Endothelial cell (in vitro differentiated cells): Measurements from ENCODE around the gene COL9A2. TPM values are rescaled to one million over a fixed set of nuclear protein-coding genes. Genes with fewer than 3 reads are reported as not detected.

ENCODE experiments used
- DNase-seq: peaks from one replicate; pipeline ENCODE4 v3.0.0; 2021; ENCODE audit warnings: low spot score
- H3K27ac Mint-ChIP-seq: one replicate; pipeline ENCODE4 v1.8.0; 2021; ENCODE audit warnings: mixed read lengths, inconsistent platforms; ENCODE audit not compliant: unreplicated experiment
- H3K27me3 Mint-ChIP-seq: one replicate; pipeline ENCODE4 v1.8.0; 2021; ENCODE audit warnings: mild to moderate bottlenecking, moderate library complexity, mixed read lengths, inconsistent platforms; ENCODE audit not compliant: unreplicated experiment
- H3K36me3 Mint-ChIP-seq: one replicate; pipeline ENCODE4 v1.8.0; 2021; ENCODE audit warnings: mild to moderate bottlenecking, low read depth, mixed read lengths, inconsistent platforms; ENCODE audit not compliant: unreplicated experiment
- H3K4me1 Mint-ChIP-seq: one replicate; pipeline ENCODE4 v1.8.0; 2021; ENCODE audit warnings: mild to moderate bottlenecking, mixed read lengths, inconsistent platforms; ENCODE audit not compliant: unreplicated experiment
- H3K4me3 Mint-ChIP-seq: one replicate; pipeline ENCODE4 v1.8.0; 2021; ENCODE audit warnings: mild to moderate bottlenecking, mixed read lengths, inconsistent platforms; ENCODE audit not compliant: unreplicated experiment
- H3K9me3 Mint-ChIP-seq: one replicate; pipeline ENCODE4 v1.8.0; 2021; ENCODE audit warnings: mixed read lengths, inconsistent platforms; ENCODE audit not compliant: unreplicated experiment
- total RNA-seq: library from RNA; stranded (reverse); fragmentation: NEBNext Ultra II Directional; extraction: Animal tissue kit (Norgen Biotek cat#: 25700); gene quantifications from one replicate; pipeline ENCODE4 v1.2.1, GENCODE V29; 2021; ENCODE audit not compliant: unreplicated experiment
- TF ChIP-seq, protein P1 (sequence below): fragments of 200-600 bp; sonication (generic); IDR thresholded peaks from one replicate; pipeline ENCODE4 v1.5.0; 2021; ENCODE audit warnings: antibody characterized with exemption; ENCODE audit not compliant: unreplicated experiment

Gene COL9A2
- total RNA-seq, 1 donor from 2014 or later = 5.4 TPM

DNA sequence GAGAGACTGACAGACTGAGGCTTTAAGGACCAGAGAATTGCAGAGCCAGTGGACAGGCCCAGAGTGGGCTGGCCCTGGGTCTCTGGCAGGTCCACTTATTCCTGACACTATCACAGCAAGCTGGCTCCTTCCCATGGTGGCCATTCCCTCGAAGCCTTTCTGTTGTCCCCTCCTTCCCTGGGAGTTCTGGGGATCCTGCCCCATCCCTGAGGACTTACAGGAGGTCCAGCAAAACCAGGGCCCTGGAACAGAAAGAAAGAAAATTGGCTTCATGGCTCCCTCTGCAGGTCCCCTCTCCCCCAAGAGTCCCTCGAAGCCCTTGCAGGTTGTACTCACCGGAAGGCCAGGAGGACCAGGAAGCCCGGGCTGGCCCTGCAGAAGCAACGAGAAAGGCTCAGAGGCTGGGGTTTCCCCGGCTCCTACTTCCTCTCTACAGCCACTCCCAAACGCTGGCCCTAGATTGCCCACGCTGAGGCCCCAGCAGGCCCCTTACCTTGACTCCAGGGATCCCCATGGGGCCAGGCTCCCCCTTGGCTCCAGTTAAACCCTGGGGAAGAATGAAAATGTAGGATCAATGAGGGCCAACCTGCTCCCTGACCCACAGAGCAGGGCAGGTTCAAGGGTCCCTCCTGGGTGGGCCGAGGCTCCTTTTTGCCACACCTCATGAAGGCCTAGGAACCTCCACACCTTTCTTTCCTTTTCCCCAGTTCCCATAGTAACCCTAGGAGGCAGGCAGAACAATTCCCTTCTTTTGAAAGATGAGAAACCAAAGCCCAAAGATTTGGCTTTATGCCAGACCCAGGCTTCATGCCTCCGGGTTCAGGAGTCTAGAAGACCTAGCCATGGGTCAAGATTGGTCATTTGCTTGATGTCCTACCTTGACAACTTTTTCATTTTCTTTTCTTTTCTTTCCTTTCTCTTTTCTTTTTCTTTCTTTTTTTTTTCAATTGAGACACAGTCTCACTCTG lies 4.6 kb downstream of the COL9A2 start:
- peaks cover 10% of the 10 kb centered on the region for H3K27me3 Mint-ChIP-seq
- H3K4me3 Mint-ChIP-seq = no peak overlapping the region
- peaks cover 7% of the 10 kb centered on the region for H3K4me1 Mint-ChIP-seq
- H3K36me3 Mint-ChIP-seq = no peaks in the 10 kb centered on the region
- H3K9me3 Mint-ChIP-seq = no peaks in the 10 kb centered on the region
- no peak for DNase-seq
- H3K27ac Mint-ChIP-seq = no peak overlapping the region
- TF ChIP-seq, protein P1, sequence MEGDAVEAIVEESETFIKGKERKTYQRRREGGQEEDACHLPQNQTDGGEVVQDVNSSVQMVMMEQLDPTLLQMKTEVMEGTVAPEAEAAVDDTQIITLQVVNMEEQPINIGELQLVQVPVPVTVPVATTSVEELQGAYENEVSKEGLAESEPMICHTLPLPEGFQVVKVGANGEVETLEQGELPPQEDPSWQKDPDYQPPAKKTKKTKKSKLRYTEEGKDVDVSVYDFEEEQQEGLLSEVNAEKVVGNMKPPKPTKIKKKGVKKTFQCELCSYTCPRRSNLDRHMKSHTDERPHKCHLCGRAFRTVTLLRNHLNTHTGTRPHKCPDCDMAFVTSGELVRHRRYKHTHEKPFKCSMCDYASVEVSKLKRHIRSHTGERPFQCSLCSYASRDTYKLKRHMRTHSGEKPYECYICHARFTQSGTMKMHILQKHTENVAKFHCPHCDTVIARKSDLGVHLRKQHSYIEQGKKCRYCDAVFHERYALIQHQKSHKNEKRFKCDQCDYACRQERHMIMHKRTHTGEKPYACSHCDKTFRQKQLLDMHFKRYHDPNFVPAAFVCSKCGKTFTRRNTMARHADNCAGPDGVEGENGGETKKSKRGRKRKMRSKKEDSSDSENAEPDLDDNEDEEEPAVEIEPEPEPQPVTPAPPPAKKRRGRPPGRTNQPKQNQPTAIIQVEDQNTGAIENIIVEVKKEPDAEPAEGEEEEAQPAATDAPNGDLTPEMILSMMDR = no peak

DNA sequence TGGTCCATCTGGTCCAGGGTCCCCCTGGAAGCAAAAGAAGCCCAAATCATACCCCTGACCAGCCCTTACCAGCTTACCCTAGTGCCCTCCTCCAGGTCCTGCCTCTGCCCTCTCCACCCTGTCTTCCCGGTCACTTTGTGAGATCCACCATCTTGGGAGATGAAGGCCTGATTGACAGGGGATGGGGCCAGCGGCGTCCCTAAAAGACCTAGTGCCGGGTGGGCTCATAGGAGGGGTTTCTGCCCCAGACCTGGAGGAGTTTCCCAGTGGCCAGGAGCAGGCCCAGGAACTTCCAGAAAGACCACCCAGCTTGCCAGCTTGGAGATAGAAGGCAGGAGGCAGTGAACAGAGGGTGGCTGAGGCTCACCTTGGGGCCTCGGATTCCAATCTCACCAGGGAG lies 5.4 kb downstream of the COL9A2 start:
- no peak overlapping the region for H3K4me3 Mint-ChIP-seq
- H3K27me3 Mint-ChIP-seq = peaks cover 10% of the 10 kb centered on the region
- no peak overlapping the region for H3K27ac Mint-ChIP-seq
- no peaks in the 10 kb centered on the region for H3K9me3 Mint-ChIP-seq
- TF ChIP-seq, protein P1 = no peak
- peaks cover 5% of the 10 kb centered on the region for H3K4me1 Mint-ChIP-seq
- DNase-seq = no peak
- H3K36me3 Mint-ChIP-seq = no peaks in the 10 kb centered on the region

GRCh38 chr1:40310983-40311642 lies 6.0 kb downstream of the COL9A2 start:
- Mint-ChIP-seq H3K27me3 (peaks cover 10% of the 10 kb centered on the region), H3K4me1 (peaks cover 5% of the 10 kb centered on the region), H3K36me3 (no peaks in the 10 kb centered on the region), H3K4me3 (no peak overlapping the region), H3K27ac (no peak overlapping the region), H3K9me3 (no peaks in the 10 kb centered on the region)
- DNase-seq = no peak
- TF ChIP-seq, protein P1 = no peak

DNA sequence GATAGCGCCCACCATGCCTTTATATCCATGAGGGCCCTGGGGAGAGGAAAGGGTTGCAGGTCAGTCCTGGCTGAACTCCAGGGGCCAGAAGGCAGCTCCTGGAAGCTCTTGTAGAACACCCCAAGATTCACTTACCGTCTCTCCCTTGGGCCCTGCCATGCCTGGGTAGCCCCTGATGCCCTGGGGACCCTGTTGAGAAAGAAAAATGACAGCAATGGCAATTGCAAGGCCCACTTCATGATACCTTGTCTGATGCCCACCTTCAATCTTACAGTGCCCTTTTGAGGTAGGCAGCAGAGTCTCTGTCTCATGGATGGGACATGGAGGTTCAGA lies 7.0 kb downstream of the COL9A2 start:
- peaks cover 6% of the 10 kb centered on the region for H3K27me3 Mint-ChIP-seq
- no peak for DNase-seq
- TF ChIP-seq, protein P1 = no peak
- no peak overlapping the region for H3K27ac Mint-ChIP-seq
- no peak overlapping the region for H3K4me3 Mint-ChIP-seq
- no peaks in the 10 kb centered on the region for H3K9me3 Mint-ChIP-seq
- peaks cover 5% of the 10 kb centered on the region for H3K4me1 Mint-ChIP-seq
- no peaks in the 10 kb centered on the region for H3K36me3 Mint-ChIP-seq
